Hypothalamus (tissue), 51 donors: ENCODE measurements around the gene MTHFR.

ENCODE experiments used
- DNase-seq, 51 donors: peaks; one replicate each; lab custom pipeline; 2025; lab: John Stamatoyannopoulos, UW

The MTHFR gene

GRCh38 chr1:11765661-11766428, 39.9 kb downstream of the MTHFR start:
- DNase-seq = no peak

- DNase-seq = no peak
Measured at GRCh38 chr1:11764519-11764918, 41.2 kb downstream of the MTHFR start.

- no peak for DNase-seq
Measured at GRCh38 chr1:11764115-11764514, 41.6 kb downstream of the MTHFR start.

- DNase-seq = no peak
Measured at GRCh38 chr1:11761988-11762406, 43.8 kb downstream of the MTHFR start, which contains the start of gene C1orf167. Gene C1orf167, plus strand, starts transcription at chr1:11762193. Its CDS starts 2,208 bp downstream, at chr1:11764401.

- no peak for DNase-seq
Measured at GRCh38 chr1:11761285-11761684, 44.5 kb downstream of the MTHFR start.

- DNase-seq = no peak
Measured at GRCh38 chr1:11759791-11760190, 46.0 kb downstream of the MTHFR start.

GRCh38 chr1:11757047-11757446, 48.7 kb downstream of the MTHFR start:
- no peak for DNase-seq

- DNase-seq = no peak
Measured at GRCh38 chr1:11753555-11754208, 52.1 kb downstream of the MTHFR start.

GRCh38 chr1:11752359-11753088, 53.2 kb downstream of the MTHFR start:
- DNase-seq = no peak

- no peak for DNase-seq
Measured at GRCh38 chr1:11751087-11751486, 54.7 kb downstream of the MTHFR start.

- DNase-seq = no peak
Measured at GRCh38 chr1:11749996-11750395, 55.8 kb downstream of the MTHFR start.

- DNase-seq = peak in 13 of 51 donors; percentile 3 to 52 (median 16)
Measured at GRCh38 chr1:11749203-11749689, 56.5 kb downstream of the MTHFR start.

GRCh38 chr1:11748294-11749202, 57.2 kb downstream of the MTHFR start:
- no peak for DNase-seq

GRCh38 chr1:11746795-11747487, 58.8 kb downstream of the MTHFR start:
- DNase-seq = peak in 2 of 51 donors; percentile 5 to 18

- DNase-seq = no peak
Measured at GRCh38 chr1:11746092-11746491, 59.7 kb downstream of the MTHFR start.

- no peak for DNase-seq
Measured at GRCh38 chr1:11744287-11744686, 61.5 kb downstream of the MTHFR start.

GRCh38 chr1:11741919-11742558, 63.7 kb downstream of the MTHFR start:
- DNase-seq = no peak

- DNase-seq = no peak
Measured at GRCh38 chr1:11741482-11741881, 64.3 kb downstream of the MTHFR start.
